ENCODE data around the gene MFAP3L.
"Not testable (repeated sequence)": the region's sequence is repeated elsewhere in the genome, so short reads cannot be mapped to it uniquely, and the experiment has no call there.

Gene MFAP3L

DNA sequence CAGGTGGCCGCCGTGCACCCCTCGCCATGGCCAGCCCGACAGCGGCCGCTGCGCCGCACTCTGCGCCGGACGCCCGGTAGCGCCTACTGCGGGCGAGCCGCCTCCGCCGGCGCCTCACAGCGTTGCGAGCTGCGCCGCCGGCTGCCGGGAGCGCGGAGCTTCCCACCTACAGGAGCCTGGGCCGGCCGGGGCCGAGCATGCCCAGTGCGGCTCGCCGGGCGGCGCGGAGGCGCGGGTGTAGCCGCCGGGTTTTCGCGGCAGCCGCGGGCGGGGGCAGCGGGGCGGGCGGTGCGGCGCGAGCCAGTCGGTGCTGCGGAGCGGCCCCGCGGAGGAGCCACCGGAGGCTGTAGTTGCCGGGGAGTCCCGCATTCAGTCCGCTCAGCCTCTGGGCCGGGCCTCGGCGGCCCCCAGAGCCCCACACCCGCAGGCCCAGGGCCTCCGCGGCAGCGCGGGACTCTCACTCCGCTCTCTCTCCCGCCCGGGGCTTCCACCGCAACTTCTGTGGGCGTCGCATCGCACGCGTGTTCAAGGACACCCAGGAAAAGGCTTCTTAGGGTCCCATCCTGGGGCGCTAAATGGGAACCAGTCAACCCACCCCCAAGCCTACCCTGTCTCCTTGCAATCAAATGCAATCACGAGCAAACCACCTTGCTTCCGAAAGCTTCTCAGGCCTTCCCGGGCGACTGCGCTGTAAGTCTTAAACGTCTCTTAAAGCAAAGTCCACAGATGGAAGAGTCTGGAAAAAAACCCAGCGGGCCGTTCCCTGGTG lies at the start of gene MFAP3L:
MFAP3L (minus strand) TSS at position 143 of the 769 bp plus-strand sequence. CDS start 20,518 bp downstream, outside the sequence.
- peak; percentile 21 to 38 for DNase-seq

DNA sequence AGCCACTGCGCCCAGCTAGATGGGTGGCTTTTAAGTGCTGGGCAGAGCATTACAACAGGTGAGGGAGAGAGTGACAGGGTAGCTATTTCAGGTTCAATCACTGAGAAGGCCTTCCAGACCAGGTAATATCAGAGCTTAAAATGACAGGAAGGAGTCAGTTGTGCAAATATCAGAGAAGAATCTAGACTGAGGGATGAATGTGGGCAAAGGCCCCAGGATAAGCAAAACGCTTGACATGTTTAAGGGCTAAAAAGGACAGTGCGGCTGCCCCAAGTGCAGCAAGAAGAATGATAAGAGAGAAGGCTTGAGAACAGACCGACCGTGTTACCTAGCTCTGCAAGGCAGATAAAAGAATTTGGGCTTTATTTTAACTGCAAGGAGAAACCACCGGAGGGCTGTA lies 45.0 kb upstream of the MFAP3L start:
- DNase-seq: no peak

DNA sequence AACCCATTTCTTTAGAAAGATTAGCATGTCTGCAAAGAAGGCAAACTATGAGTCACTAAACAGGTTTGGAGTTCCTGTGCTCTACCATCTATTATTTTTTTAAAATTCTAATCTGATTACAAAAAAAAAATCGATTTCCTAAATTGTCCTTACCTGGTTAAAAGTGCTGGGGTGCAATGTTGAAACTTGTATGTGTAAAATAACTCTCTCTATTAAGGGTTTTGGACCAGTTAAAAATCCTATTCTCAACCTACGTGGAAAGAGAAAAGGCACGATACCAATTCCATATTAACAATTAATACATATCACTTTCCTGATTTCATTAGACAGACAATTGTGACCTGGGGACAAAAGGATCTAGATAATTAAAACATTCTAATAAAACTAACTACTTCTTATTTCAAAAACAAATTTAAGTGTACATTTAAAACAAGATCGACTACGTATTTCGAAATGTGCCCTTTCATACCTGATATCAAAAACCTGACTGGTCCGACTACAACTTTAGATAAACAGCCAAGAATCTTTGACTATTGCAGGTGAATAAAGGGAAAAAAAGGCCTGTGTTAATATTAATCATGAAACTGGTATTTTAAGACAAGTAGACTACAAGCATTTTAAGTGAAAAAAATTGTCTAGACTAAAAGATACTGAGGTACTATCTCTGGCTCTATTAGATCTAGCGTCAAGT lies 42.4 kb upstream of the MFAP3L start:
- DNase-seq: no peak

DNA sequence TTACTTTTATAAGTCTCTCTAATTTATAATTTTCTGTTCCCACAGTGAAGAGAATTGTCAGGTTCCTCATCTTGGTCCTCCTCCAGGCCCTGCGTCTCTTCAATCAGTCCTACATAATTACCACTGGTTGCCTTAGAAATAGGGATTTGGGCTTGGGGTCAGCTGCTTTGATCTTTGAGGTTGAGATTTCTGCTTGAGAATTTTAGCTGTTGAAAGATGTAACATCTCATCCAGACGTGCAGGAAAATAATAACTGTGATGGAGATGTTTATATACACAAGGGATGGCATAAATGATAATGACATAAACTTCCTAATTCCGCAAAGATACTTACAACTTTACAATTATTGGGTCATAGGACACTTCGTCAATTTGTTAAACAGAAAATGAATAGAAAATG lies 33.2 kb upstream of the MFAP3L start:
- no peak for DNase-seq

DNA sequence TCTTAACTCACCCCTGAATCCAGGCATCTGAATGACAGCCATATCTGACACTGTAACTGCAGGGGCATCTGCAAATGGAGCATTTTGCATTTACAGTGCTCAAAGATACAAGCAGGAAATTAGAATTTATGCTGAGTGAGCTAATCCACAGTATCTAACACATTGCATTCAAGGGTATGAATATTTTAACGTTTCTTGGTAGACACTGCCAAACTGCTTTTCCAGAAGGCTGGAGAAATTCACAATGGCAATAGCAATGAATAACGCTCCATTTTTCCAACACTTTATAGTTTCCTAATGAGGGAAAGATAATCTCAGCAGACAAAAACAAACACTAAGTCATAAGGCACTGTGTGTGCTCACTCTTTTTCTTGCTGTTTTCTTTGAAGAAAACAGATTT lies 32.6 kb upstream of the MFAP3L start:
- DNase-seq: no peak

DNA sequence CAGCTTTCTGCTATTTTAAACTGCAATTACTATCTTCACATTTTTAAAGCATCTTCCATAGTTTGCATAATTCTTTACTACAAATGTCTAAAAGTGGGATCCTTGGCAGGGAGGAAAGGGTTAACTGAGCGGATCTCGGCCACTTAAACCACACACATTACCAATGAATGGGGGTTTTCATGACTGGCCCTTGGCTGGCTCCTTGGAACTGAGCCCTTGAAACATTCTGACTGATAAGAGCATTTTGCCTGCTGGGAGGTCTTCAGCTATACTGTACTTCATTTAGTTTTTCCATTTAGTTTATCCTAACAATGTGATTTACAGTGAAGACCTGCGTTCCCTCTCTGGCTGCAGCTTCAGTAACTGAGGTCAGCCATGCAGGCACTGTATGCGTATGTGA lies 31.7 kb upstream of the MFAP3L start:
- DNase-seq: no peak

DNA sequence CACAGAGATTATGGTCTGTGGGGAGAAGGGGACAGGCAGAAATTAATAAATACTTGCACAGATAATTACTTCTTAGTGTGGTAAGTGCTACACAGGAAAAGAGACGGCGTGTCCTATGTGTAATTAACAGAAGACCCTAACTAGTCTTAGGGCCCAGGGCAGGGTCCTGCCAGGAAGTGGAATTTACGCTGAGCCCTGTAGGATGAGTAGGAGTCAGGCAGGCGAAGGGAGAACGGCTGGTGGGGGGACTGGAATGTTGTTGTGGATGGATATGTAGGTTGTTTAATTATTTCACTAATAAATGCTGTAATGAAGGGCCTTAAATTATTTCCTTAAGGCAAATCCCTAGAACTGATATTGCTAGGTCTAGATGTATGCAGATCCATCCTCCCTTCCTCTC lies 26.7 kb upstream of the MFAP3L start:
- DNase-seq: no peak

DNA sequence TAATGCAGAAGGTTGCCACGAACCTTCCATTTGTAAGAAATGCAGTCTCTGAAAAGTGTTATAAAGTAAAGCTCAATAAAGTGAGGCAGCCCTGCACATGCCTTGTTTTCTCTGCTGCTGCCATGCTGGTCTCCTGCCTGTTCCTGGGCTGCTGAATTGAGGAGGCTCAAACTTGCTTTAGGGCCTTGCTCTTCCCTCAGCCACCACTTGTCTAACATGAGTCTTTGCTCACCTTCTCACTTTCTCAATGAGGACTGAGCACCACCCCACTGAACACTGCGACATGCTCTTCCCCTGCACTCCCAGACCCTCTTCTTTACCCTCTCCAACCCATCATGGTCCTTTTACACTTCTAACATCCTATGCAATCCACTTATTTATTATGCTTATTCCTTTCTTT lies 25.2 kb upstream of the MFAP3L start:
- no peak for DNase-seq

DNA sequence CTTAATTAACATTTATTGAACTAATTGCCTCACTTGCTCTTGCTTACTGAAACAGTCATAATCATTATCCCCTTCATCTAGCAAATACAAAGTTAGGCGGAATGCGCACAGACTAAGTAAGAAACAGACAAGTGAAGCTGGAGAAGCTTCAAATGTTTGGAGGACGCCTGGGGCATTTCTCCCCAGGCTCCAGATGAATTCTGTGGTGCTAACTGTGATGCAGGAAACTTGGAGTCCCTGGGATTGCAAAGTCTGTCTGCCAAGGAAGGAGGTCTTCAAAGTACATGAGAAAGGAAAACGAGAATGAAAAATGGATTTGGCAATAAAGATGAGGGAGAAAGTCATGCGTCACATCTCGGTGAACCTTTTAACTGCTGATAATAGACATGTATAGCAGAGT lies 23.6 kb upstream of the MFAP3L start:
- DNase-seq: no peak

DNA sequence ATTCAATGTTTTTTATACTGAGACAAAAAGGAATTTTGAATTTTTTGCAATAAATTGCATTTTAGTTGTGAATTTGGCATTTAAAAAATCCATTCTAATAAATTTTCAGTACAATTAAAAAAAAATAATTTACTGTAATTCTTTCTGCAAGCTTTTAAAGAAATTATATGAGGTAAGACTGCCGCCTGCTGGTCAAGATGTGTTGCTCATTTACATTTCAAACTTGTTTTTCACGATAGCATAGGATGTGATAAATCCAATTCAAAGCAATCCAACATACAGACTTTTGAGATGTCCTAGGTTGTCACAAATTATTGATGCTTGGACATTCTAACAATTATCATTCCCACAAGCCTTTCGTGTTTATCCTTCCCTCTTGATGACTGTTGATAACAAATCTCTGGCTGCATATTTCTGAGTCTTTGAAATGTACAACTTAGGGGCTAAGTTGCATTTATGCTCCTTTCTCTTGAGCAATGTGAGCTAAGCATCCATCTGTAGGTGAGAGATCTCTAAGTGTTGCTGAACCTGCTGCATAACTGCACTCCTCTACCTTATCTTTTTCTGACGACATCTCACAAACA lies 21.7 kb upstream of the MFAP3L start:
- peak; percentile 12 to 46 for DNase-seq

DNA sequence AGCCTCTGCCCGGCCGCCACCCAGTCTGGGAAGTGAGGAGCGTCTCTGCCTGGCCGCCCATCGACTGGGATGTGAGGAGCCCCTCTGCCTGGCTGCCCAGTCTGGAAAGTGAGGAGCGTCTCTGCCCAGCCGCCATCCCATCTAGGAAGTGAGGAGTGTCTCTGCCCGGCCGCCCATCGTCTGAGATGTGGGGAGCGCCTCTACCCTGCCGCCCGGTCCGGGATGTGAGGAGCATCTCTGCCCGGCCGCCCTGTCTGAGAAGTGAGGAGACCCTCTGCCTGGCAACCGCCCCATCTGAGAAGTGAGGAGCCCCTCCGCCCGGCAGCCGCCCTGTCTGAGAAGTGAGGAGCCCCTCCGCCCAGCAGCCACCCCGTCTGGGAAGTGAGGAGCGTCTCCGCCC lies 20.0 kb upstream of the MFAP3L start:
- not testable (repeated sequence) for DNase-seq

DNA sequence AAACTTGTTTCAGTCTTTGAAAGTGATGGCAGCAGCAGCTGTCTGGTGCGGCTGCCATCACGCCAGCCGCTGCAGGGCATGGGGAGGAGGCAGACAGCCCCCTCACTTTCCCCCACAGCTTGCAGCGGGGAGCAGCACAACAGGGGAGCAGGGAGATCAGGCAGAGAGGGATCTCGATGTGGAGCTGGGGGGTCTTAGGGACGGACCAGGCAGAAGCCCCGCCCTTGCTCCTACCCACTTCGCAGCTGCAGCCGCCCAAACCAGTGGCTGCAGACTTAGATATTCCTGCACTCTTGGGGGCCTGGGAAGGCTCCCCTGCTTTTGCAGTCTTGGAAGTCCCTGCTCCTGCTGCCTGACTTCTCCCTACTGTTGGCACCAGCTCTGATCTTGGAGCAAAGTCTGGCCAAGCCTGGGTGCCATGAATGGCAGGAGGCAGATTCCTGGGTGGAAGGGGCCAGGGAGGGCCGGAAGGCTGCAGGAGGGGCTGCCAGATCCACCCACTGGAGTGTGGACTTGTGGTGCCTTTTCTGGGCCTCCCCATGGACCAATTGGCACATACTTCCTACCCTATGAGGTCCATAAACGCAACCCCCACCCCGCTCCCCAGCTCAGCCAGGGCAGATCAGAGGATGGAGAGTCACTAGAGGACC lies 14.0 kb upstream of the MFAP3L start:
- no peak for DNase-seq

DNA sequence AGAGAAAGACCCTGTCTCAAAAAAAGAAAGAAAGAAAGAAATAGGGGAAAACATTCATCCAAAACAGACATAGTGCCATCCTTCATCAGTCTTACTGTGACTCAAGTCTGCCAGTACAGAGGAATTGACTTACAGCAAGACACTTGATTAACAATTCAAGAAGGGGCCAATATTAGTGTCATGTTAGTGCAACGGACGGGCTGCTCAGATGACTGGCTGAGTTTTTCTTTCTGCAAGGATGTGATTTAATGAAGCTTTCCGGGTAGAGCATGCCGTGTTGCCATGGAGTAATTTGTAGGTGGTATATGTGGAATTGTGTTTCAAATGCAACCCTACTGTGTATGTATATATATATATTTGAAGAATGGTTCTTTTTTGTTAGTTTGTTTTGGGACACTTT lies 12.6 kb upstream of the MFAP3L start:
- DNase-seq: no peak

DNA sequence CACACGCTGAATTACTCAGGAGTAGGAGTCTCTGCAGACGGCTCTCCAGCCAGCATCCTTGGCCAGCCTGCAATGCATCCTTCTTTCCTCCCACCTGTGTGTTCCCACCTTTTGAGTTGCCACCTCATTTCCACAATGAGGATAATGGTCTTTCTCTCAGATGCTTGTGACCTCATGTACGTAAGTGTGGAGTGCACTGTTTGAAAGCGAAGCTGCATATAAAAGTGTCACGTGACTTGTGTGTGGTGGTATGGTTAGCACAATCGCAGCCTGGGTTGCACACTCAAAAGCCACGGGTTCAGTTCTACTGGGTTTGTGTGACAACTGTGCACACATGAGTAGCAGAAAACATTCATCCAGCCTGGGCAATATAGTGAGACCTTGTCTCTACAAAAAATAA lies 12.0 kb upstream of the MFAP3L start:
- DNase-seq: no peak

DNA sequence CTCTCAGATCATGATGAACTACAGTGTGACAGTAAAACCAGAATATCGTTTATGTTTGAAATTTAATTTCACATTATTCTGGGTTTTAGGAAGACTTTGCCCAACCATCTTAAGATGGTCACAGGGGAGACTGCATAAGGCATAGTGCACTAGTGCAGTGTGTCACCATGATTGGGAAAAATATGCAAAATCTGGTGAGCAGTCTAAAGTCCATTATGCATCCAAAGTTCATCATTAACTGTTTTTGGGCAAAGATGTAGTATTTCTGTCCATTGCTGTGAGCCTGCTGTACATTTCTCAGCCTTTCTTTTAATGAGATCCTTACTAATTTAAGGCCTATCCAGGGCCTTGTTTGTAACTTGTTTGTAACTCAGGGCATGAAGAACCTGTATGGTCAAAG lies 11.3 kb upstream of the MFAP3L start:
- DNase-seq: no peak

DNA sequence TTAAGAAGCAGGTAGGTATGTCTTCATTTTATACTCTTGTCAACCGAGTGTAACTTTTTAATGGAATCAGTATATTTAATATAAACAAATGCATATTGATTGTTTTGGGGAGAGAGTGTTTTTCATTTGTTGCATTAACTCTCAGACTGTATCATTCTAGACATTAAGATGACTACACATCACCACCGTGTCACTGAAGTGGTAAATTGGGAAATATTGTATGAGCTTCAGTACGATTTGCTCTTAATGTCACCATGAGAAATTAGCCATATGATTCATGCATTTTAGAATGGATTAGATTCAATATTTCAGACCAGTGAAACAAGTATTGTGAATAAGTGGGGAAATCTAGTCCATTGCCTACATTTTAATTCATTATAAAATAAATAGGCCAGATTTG lies 9.7 kb upstream of the MFAP3L start:
- DNase-seq: no peak

DNA sequence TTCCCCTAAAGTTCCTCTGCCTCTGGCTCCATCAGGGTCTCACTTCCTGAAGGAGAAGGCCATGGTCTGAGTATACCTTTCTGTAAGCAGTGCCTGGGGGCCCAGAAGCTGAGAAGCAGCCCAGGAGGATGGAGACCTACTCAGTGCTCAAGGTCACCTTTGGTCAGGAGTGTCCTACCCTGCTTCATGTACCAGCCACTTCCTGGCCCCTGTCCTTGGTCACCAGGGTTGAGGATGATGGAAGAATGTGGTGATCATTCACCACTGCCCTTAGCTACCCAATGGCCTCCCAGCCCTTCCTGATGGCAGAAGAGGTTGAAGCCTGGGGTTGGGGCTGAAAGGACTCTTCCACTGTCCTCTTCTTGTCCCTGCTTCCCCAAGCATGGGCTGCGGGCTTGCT lies 9.0 kb upstream of the MFAP3L start:
- DNase-seq: no peak

DNA sequence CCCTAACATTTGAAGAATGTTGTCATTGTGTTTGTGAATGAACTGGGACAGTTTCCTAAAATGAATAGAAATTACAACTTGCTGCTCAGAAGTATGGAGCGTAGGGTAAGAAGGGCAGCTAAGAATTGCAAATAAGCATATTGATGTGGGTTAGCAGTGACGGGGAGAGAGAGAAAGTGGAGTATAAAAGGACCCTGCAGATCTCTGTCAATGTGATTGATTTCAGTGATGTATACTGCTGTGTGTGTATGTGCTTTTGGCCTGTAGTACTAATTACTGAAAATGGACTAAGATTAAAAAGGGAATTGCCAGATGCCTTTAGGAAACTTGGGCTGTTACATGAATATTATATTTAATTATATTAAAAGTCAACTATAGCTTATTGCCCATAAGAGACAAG lies 7.8 kb upstream of the MFAP3L start:
- DNase-seq: no peak

DNA sequence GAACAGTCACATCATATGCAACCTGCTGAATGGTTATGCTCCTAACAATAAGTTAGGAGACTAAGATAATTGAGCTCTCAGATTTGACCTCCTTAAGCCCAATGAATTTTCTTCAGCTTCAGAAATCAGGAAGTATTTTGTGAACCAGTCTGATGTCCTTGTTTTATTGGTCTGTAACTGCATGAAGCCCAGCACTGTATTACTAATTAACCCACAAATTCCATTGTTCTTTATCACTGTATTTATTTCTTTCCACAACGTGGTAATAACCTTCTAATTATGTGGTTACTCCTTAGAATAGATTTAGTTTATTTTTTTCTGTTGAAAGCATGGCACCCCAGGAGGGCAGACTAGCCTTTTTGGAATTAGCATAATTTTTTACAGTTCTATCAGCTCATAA lies 3.9 kb upstream of the MFAP3L start:
- DNase-seq: no peak

DNA sequence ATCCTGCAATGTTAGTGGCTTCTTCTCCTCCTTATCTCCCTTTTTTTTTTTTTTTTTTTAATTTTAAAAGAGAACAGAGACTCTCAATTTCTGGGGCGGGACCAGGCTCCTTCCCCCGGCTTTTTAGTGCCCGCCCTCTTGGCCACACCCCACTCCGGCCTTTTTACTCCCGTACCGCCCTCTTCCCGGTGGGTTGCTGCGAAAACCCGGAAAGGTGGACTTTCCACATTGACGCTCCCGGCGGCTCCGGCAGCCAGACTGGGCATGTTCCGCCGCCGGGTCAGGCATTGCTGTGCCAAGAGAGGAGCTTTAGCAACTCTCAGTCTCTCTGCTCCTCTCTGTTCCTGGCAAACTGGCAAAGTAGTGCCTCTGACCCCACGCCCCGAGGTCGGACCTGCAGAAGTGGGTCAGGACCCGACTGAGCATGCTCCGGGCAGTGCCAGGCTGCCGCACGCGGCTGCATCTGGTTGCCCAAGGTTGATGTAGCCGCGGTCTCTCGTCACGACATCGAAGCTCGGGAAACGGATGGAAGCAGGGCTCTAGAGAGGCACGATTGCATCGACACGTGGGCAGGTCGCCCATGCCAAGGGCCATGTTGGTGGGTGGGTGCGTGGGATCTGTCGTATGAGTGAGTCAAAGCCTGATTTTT lies 1.1 kb upstream of the MFAP3L start:
- peak; percentile 44 to 80 for DNase-seq

DNA sequence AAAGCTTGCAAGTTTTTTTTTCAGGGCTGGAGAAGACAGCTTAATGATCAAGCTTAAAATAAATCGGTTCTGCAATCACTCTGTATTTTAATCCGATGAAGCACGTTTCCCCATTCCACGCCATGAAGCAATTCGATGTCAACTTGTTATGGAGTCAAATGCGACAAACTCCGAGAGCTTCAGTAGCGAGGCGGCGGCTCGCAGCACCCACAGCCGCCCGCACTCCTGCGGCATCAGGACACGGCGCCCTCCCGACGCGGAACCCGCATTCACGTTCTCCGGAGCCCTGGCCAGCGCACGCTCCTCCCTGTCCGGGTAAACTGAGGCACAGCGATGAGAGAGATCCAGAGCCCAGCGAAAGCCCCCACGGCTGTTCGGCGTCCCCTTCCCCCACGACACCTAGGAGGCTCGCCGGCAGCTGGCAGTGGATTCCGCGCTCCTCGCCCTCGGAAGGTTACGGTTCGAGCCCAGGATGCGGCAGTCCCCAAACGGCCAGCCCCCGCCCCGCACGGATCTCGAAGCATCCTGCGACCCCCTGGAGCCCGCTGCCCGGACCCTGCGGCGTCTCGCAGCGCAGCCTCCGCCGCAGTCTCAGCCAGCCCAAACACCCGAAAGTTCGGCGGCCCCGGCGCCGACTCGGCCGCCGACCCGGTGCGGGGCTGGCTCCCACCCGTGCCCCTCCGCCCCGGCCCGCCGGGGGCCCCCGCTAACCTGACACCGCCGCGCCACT lies 507 bp downstream of the MFAP3L start:
- no peak for DNase-seq

DNA sequence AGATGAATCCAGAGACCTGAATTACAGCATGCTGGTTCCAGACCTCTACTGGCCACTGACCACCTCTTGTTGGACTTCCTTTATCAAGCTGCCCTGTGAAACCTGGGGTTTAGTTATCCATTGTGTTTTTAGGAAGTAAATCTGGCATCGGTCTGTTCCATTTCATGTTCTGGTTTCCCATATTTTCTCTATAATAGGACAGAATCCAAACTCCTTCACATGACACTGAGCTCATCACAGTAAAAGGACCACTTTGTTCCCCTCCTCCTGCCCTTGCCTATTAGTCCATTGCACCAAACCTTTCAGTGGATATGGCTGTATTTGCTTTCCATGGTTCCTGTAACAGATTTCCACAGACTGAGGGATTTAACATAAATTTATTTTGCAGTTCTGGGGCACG lies 4.0 kb downstream of the MFAP3L start:
- DNase-seq: no peak

DNA sequence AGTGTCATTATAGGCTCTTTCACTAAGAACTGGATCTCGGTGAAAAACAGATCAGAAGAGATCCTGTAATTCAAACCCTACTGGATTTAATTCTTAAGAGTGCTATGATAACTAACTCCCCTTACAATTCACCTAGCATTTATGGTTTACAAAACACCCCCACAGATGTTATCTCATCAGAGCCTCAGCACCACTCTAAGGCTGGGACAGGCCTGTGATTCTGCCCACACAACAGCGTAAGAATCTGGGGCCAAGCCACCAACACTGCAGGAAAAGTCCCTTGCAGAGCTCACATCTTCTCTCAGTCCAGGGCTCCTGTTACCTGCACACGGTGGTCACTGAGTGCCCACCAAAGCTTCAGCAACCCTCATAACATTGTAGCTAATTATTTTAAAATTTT lies 8.9 kb downstream of the MFAP3L start:
- no peak for DNase-seq

Data from SW 1271 (cell line).